COLO668 (cell line): Measurements from ENCODE around the gene DLGAP1.

ENCODE experiments used
- DNase-seq: peaks from one replicate; lab custom pipeline; 2025; ENCODE audit not compliant: unreplicated experiment; lab: John Stamatoyannopoulos, UW

The DLGAP1 gene

GRCh38 chr18:4007846-4008245 is 447.3 kb downstream of the DLGAP1 start:
- no peak for DNase-seq

GRCh38 chr18:4004183-4004829 is 450.8 kb downstream of the DLGAP1 start:
- DNase-seq = no peak

GRCh38 chr18:3998698-3999333 is 456.3 kb downstream of the DLGAP1 start:
- no peak for DNase-seq

GRCh38 chr18:3995476-3996102 is 459.5 kb downstream of the DLGAP1 start:
- peak; percentile 76 for DNase-seq

- no peak for DNase-seq
These were observed 461.0 kb downstream of the DLGAP1 start for GRCh38 chr18:3993941-3994687.

GRCh38 chr18:3985664-3986063 is 469.4 kb downstream of the DLGAP1 start:
- DNase-seq = no peak

- DNase-seq = no peak
These were observed 470.1 kb downstream of the DLGAP1 start for GRCh38 chr18:3985020-3985419.

GRCh38 chr18:3984163-3984757 is 470.8 kb downstream of the DLGAP1 start:
- DNase-seq = no peak

- DNase-seq = no peak
These were observed 471.6 kb downstream of the DLGAP1 start for GRCh38 chr18:3983351-3983969.

- DNase-seq = no peak
These were observed 472.6 kb downstream of the DLGAP1 start for GRCh38 chr18:3982541-3982940.

- DNase-seq = no peak
These were observed 476.1 kb downstream of the DLGAP1 start for GRCh38 chr18:3979024-3979423.

- DNase-seq = no peak
These were observed 481.8 kb downstream of the DLGAP1 start for GRCh38 chr18:3973191-3973850.

- no peak for DNase-seq
These were observed 482.7 kb downstream of the DLGAP1 start for GRCh38 chr18:3972291-3972930.

- no peak for DNase-seq
These were observed 484.2 kb downstream of the DLGAP1 start for GRCh38 chr18:3970929-3971328.

GRCh38 chr18:3967359-3968180 is 487.5 kb downstream of the DLGAP1 start:
- DNase-seq = peak; percentile 33

- DNase-seq = peak; percentile 35
These were observed 488.3 kb downstream of the DLGAP1 start for GRCh38 chr18:3966642-3967358.

- DNase-seq = no peak
These were observed 488.9 kb downstream of the DLGAP1 start for GRCh38 chr18:3966246-3966641.

- DNase-seq = no peak
These were observed 494.1 kb downstream of the DLGAP1 start for GRCh38 chr18:3960977-3961376.
